WERI-Rb-1 (cell line): ENCODE results near the gene SEZ6L.

Experiments used
- DNase-seq: peaks from one replicate; pipeline ENCODE4 v3.0.0-alpha.2; 2020
- H3K27ac ChIP-seq: fragments of 250-450 bp; sonication (Bioruptor Pico); 2 replicates; pipeline ENCODE4 v1.5.1; 2020; ENCODE audit warnings: mild to moderate bottlenecking, moderate library complexity
- H3K27me3 ChIP-seq: fragments of 250-450 bp; sonication (Bioruptor Pico); 2 replicates; pipeline ENCODE4 v1.5.1; 2021; ENCODE audit warnings: mild to moderate bottlenecking, low read depth, moderate library complexity; ENCODE audit not compliant: insufficient read depth, severe bottlenecking
- H3K36me3 ChIP-seq: fragments of 250-450 bp; sonication (Bioruptor Pico); 2 replicates; pipeline ENCODE4 v1.5.1; 2020; ENCODE audit warnings: mild to moderate bottlenecking, moderate library complexity
- H3K4me3 ChIP-seq: 2 replicates; pipeline ENCODE4 v1.5.1; 2011; ENCODE audit warnings: low read depth, mild to moderate bottlenecking, control low read depth, low read length
- H3K9me3 ChIP-seq: fragments of 250-450 bp; sonication (Bioruptor Pico); 2 replicates; pipeline ENCODE4 v1.5.1; 2021; ENCODE audit warnings: mild to moderate bottlenecking, moderate library complexity; ENCODE audit not compliant: severe bottlenecking
- TF ChIP-seq, protein P1 (sequence below): IDR thresholded peaks from 2 replicates; pipeline ENCODE4 v1.5.1; 2011; ENCODE audit warnings: low read depth, mild to moderate bottlenecking, control low read depth, inconsistent platforms, low read length

Gene SEZ6L

GRCh38 chr22:26432619-26433311, 263.5 kb downstream of the SEZ6L start:
- Histone ChIP-seq H3K4me3 (no peak overlapping the region), H3K27ac (no peak overlapping the region), H3K9me3 (no peaks in the 10 kb centered on the region), H3K27me3 (no peaks in the 10 kb centered on the region), H3K36me3 (peaks cover 18% of the 10 kb centered on the region)
- no peak for DNase-seq
- TF ChIP-seq, protein P1, sequence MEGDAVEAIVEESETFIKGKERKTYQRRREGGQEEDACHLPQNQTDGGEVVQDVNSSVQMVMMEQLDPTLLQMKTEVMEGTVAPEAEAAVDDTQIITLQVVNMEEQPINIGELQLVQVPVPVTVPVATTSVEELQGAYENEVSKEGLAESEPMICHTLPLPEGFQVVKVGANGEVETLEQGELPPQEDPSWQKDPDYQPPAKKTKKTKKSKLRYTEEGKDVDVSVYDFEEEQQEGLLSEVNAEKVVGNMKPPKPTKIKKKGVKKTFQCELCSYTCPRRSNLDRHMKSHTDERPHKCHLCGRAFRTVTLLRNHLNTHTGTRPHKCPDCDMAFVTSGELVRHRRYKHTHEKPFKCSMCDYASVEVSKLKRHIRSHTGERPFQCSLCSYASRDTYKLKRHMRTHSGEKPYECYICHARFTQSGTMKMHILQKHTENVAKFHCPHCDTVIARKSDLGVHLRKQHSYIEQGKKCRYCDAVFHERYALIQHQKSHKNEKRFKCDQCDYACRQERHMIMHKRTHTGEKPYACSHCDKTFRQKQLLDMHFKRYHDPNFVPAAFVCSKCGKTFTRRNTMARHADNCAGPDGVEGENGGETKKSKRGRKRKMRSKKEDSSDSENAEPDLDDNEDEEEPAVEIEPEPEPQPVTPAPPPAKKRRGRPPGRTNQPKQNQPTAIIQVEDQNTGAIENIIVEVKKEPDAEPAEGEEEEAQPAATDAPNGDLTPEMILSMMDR: no peak
